Right kidney (tissue), 1 donor: ENCODE measurements around the gene ASTN2.

ENCODE experiments used
- DNase-seq: peaks from one replicate; pipeline ENCODE4 v3.0.0-alpha.2; 2016

The ASTN2 gene

GRCh38 chr9:116450378-116451139 is 964.3 kb downstream of the ASTN2 start:
- DNase-seq = no peak

- DNase-seq = no peak
These were observed 964.9 kb downstream of the ASTN2 start for GRCh38 chr9:116449949-116450348.

- DNase-seq = no peak
These were observed 966.4 kb downstream of the ASTN2 start for GRCh38 chr9:116448431-116448830.

- DNase-seq = no peak
These were observed 966.9 kb downstream of the ASTN2 start for GRCh38 chr9:116447934-116448333.

- DNase-seq = no peak
These were observed 972.3 kb downstream of the ASTN2 start for GRCh38 chr9:116442528-116442927.

- no peak for DNase-seq
These were observed 977.2 kb downstream of the ASTN2 start for GRCh38 chr9:116437411-116438370.

- no peak for DNase-seq
These were observed 978.7 kb downstream of the ASTN2 start for GRCh38 chr9:116436121-116436520.

- no peak for DNase-seq
These were observed 979.2 kb downstream of the ASTN2 start for GRCh38 chr9:116435706-116436105.

- no peak for DNase-seq
These were observed 980.5 kb downstream of the ASTN2 start for GRCh38 chr9:116434314-116434713.

GRCh38 chr9:116432051-116432450 is 982.8 kb downstream of the ASTN2 start:
- DNase-seq = no peak

GRCh38 chr9:116430849-116431248 is 984.0 kb downstream of the ASTN2 start:
- no peak for DNase-seq

- no peak for DNase-seq
These were observed 989.6 kb downstream of the ASTN2 start for GRCh38 chr9:116425244-116425643.

- no peak for DNase-seq
These were observed 991.7 kb downstream of the ASTN2 start for GRCh38 chr9:116423149-116423548.

- no peak for DNase-seq
These were observed 992.5 kb downstream of the ASTN2 start for GRCh38 chr9:116422119-116422979.

GRCh38 chr9:116420993-116421538 is 993.8 kb downstream of the ASTN2 start:
- DNase-seq = no peak

- peak; percentile 32 for DNase-seq
These were observed 995.7 kb downstream of the ASTN2 start for GRCh38 chr9:116419181-116419580.

GRCh38 chr9:116417464-116417863 is 997.4 kb downstream of the ASTN2 start:
- no peak for DNase-seq

- DNase-seq = no peak
These were observed 998.4 kb downstream of the ASTN2 start for GRCh38 chr9:116416421-116416820.

GRCh38 chr9:116414374-116414773 is 1000.5 kb downstream of the ASTN2 start:
- DNase-seq = no peak

GRCh38 chr9:116411506-116411905 is 1003.4 kb downstream of the ASTN2 start:
- no peak for DNase-seq

- no peak for DNase-seq
These were observed 1005.2 kb downstream of the ASTN2 start for GRCh38 chr9:116409638-116410037.

- DNase-seq = no peak
These were observed 1005.7 kb downstream of the ASTN2 start for GRCh38 chr9:116409129-116409528.
